GM12891 (cell line): ENCODE measurements around the gene ZNF599.

Experiments used
- PAX5 ChIP-seq: IDR thresholded peaks from 2 replicates; pipeline ENCODE4 v1.6.1; 2011; ENCODE audit warnings: low read length, moderate library complexity, mild to moderate bottlenecking; ENCODE audit not compliant: insufficient read depth, severe bottlenecking
- POLR2A ChIP-seq: IDR thresholded peaks from 2 replicates; pipeline ENCODE4 v1.6.1; 2011; ENCODE audit warnings: low read depth, low read length, control low read depth
- POLR2AphosphoS5 ChIP-seq: IDR thresholded peaks from 2 replicates; pipeline ENCODE4 v1.6.1; 2011; ENCODE audit warnings: low read depth, low read length, control low read depth
- POU2F2 ChIP-seq: IDR thresholded peaks from 2 replicates; pipeline ENCODE4 v1.6.1; 2011; ENCODE audit warnings: low read depth, mild to moderate bottlenecking, control low read depth, low read length, moderate library complexity
- SPI1 ChIP-seq: IDR thresholded peaks from 2 replicates; pipeline ENCODE4 v1.6.1; 2011; ENCODE audit warnings: low read depth, low read length, control low read depth
- TAF1 ChIP-seq: IDR thresholded peaks from 2 replicates; pipeline ENCODE4 v1.6.1; 2011; ENCODE audit warnings: low read depth, low read length, control low read depth

- no peak for TF ChIP-seq POLR2A
- no peak for TF ChIP-seq POLR2AphosphoS5
- no peak for TF ChIP-seq POU2F2
- TF ChIP-seq PAX5, result no peak
- TF ChIP-seq TAF1, result no peak
- TF ChIP-seq SPI1, result no peak
Observed at GRCh38 chr19:34816708-34817107, 43.7 kb upstream of the ZNF599 start.
